HG03159 (cell line): ENCODE data around the gene IDH3A.

Experiments
- ATAC-seq: cut with Tn5 transposase; IDR thresholded peaks from one replicate; pipeline ENCODE4 v1.9.1; 2021; ENCODE audit warnings: mild to moderate bottlenecking, moderate library complexity; ENCODE audit not compliant: unreplicated experiment

The IDH3A gene

GRCh38 chr15:78216276-78217104 lies 67.3 kb downstream of the IDH3A start:
- no peak for ATAC-seq

- ATAC-seq, result no peak
Measured at GRCh38 chr15:78220713-78221112, 71.6 kb downstream of the IDH3A start.
